IMR-90 (cell line): Measurements from ENCODE around the gene ZCCHC14. TPM values are rescaled to one million over a fixed set of nuclear protein-coding genes. Genes with fewer than 3 reads are reported as not detected.
"Not testable (repeated sequence)": the region's sequence is repeated elsewhere in the genome, so short reads cannot be mapped to it uniquely, and the experiment has no call there.

ENCODE experiments used
- ATAC-seq: fragments of 200-7000 bp; cut with Tn5 transposase; 2 replicates; pipeline ENCODE4 v1.9.1; 2020; ENCODE audit warnings: low read depth, mild to moderate bottlenecking, moderate library complexity
- BruUV-seq: library from RNA; stranded (reverse); fragments of 400-500 nt; replicated peaks from 2 replicates; lab custom pipeline; 2021; lab: Mats Ljungman, UMichigan
- CTCF ChIA-PET: fragments of 300-600 bp; formaldehyde crosslinking; extraction: SDS; loops from one replicate; lab custom pipeline; 2021; ENCODE audit warnings: antibody characterized with exemption; lab: Yijun Ruan, JAX
- POLR2A ChIA-PET: fragments of 300-600 bp; sonication (Branson Sonifier 250); formaldehyde crosslinking; loops from one replicate; lab custom pipeline; 2022; ENCODE audit warnings: antibody characterized with exemption; ENCODE audit not compliant: unreplicated experiment; lab: Charles Lee
- DNase-seq: peaks from one replicate; pipeline ENCODE4 v3.0.0; 2013
- H2AFZ ChIP-seq: replicated peaks from 2 replicates; pipeline ENCODE3; 2013; ENCODE audit warnings: low read length, mild to moderate bottlenecking; ENCODE audit not compliant: poor library complexity
- H2AK5ac ChIP-seq: 2 replicates; pipeline ENCODE4 v1.6.1; 2013; ENCODE audit warnings: low read depth, low read length, inconsistent platforms
- H2AK9ac ChIP-seq: replicated peaks from 2 replicates; pipeline ENCODE3; 2013; ENCODE audit warnings: mild to moderate bottlenecking, low read depth, low read length, moderate library complexity; ENCODE audit not compliant: poor library complexity
- H2BK120ac ChIP-seq: 2 replicates; pipeline ENCODE4 v1.6.1; 2013; ENCODE audit warnings: low read depth, low read length, inconsistent platforms
- H2BK15ac ChIP-seq: 3 replicates; pipeline ENCODE4 v1.6.1; 2013; ENCODE audit warnings: low read depth, low read length, inconsistent platforms
- H2BK20ac ChIP-seq: 2 replicates; pipeline ENCODE4 v1.6.1; 2013; ENCODE audit warnings: low read depth, mild to moderate bottlenecking, inconsistent platforms, low read length, moderate library complexity
- H2BK5ac ChIP-seq: 2 replicates; pipeline ENCODE4 v1.6.1; 2013; ENCODE audit warnings: mild to moderate bottlenecking, low read depth, low read length, inconsistent platforms; ENCODE audit not compliant: poor library complexity, severe bottlenecking
- H3K14ac ChIP-seq: replicated peaks from 2 replicates; pipeline ENCODE4 v1.6.1; 2013; ENCODE audit warnings: low read depth, low read length, inconsistent platforms
- H3K18ac ChIP-seq: 2 replicates; pipeline ENCODE4 v1.6.1; 2013; ENCODE audit warnings: low read depth, low read length, control low read depth
- H3K23ac ChIP-seq: 2 replicates; pipeline ENCODE4 v1.6.1; 2013; ENCODE audit warnings: low read depth, low read length, inconsistent platforms
- H3K27ac ChIP-seq: 2 replicates; pipeline ENCODE4 v1.5.1; 2013; ENCODE audit warnings: mild to moderate bottlenecking, control low read depth, low read length; ENCODE audit not compliant: insufficient read depth
- H3K27me3 ChIP-seq: 2 replicates; pipeline ENCODE4 v1.6.1; 2013; ENCODE audit warnings: low read length; ENCODE audit not compliant: control insufficient read depth, insufficient read depth
- H3K36me3 ChIP-seq: 2 replicates; pipeline ENCODE4 v1.6.1; 2013; ENCODE audit warnings: low read length, mixed read lengths; ENCODE audit not compliant: control insufficient read depth, insufficient read depth
- H3K4ac ChIP-seq: 2 replicates; pipeline ENCODE4 v1.6.1; 2013; ENCODE audit warnings: low read depth, low read length, inconsistent platforms
- H3K4me1 ChIP-seq: 2 replicates; pipeline ENCODE4 v1.6.1; 2013; ENCODE audit warnings: low read length, mixed read lengths; ENCODE audit not compliant: control insufficient read depth, insufficient read depth
- H3K4me2 ChIP-seq: 2 replicates; pipeline ENCODE4 v1.6.1; 2013; ENCODE audit warnings: low read depth, mild to moderate bottlenecking, control low read depth, low read length, moderate library complexity
- H3K4me3 ChIP-seq: 2 replicates; pipeline ENCODE4 v1.5.1; 2013; ENCODE audit warnings: low read depth, mild to moderate bottlenecking, control low read depth, low read length, moderate library complexity; ENCODE audit not compliant: insufficient read depth
- H3K56ac ChIP-seq: 2 replicates; pipeline ENCODE4 v1.6.1; 2013; ENCODE audit warnings: low read length, inconsistent platforms; ENCODE audit not compliant: insufficient read depth; ENCODE audit errors: extremely low read depth
- H3K79me1 ChIP-seq, 2 experiments: 2 replicates each; pipeline ENCODE4 v1.6.1; 2013; ENCODE audit warnings: low read length in 2 of 2, inconsistent platforms in 1 of 2, low read depth in 1 of 2
- H3K9ac ChIP-seq: 2 replicates; pipeline ENCODE4 v1.6.1; 2013; ENCODE audit warnings: low read depth, low read length, control low read depth
- H3K9me1 ChIP-seq: 2 replicates; pipeline ENCODE4 v1.6.1; 2013; ENCODE audit warnings: low read length, inconsistent platforms; ENCODE audit not compliant: insufficient read depth
- H3K9me3 ChIP-seq: 2 replicates; pipeline ENCODE4 v1.6.1; 2013; ENCODE audit warnings: low read length; ENCODE audit not compliant: control insufficient read depth, insufficient read depth
- H4K20me1 ChIP-seq: 2 replicates; pipeline ENCODE4 v1.6.1; 2013; ENCODE audit warnings: low read length, inconsistent platforms; ENCODE audit not compliant: insufficient read depth
- H4K5ac ChIP-seq: 2 replicates; pipeline ENCODE4 v1.6.1; 2013; ENCODE audit warnings: mild to moderate bottlenecking, low read depth, low read length, control low read depth
- H4K8ac ChIP-seq, 2 experiments: 2 replicates each; pipeline ENCODE4 v1.6.1; 2013; ENCODE audit warnings: low read depth in 2 of 2, low read length in 2 of 2, control low read depth in 1 of 2, inconsistent platforms in 1 of 2
- H4K91ac ChIP-seq: 2 replicates; pipeline ENCODE4 v1.6.1; 2013; ENCODE audit warnings: low read depth, low read length, inconsistent platforms; ENCODE audit not compliant: insufficient read depth
- WGBS, 2 experiments: methylation state at CpG; one replicate each; pipeline versions ENCODE4 v1.1.5 to v1.1.7; 2013; ENCODE audit warnings: missing lambda C conversion rate in 2 of 2; ENCODE audit not compliant: insufficient read length in 1 of 2; ENCODE audit errors: extremely low coverage in 2 of 2; 5-methylcytosine and 5-hydroxymethylcytosine counted together
- dilution Hi-C: fragments of 300-500 bp; cut with HindIII; formaldehyde crosslinking; loops from one replicate; pipeline ENCODE4 v1.14.3; 2018; ENCODE audit warnings: low sequenced_read_pairs; ENCODE audit not compliant: unreplicated experiment
- in situ Hi-C: fragments of 300-500 bp; cut with MboI; formaldehyde crosslinking; loops from 3 replicates; pipeline ENCODE4 v1.14.3; 2019; ENCODE audit warnings: low sequenced_read_pairs, inconsistent platforms, mixed read lengths
- intact Hi-C: fragments of 100-400 bp; cut with micrococcal nuclease; formaldehyde crosslinking; loops from 2 replicates; pipeline ENCODE4 v1.10.0; 2022
- polyA plus RNA-seq, 3 experiments: library from polyadenylated mRNA; depleted of rRNA; stranded (reverse); fragments of >200 nt; gene quantifications; 2 replicates each; pipeline ENCODE4 v1.2.3, GENCODE V29; 2012; ENCODE audit warnings: low replicate concordance in 1 of 3
- total RNA-seq: library from RNA; depleted of rRNA; stranded (reverse); fragments of >200 nt; gene quantifications from 2 replicates; pipeline ENCODE4 v1.2.3, GENCODE V29; 2012

ZCCHC14 gene
- total and polyA plus RNA-seq, 2 of the 4 experiments (the other 2 are of a cell fraction) = 2.5 to 5.3 TPM

- not testable (repeated sequence) for H3K36me3 ChIP-seq
These were observed 4.4 kb upstream of the ZCCHC14 start for GRCh38 chr16:87497023-87497766.

More at GRCh38 chr16:87497023-87497766, 4.4 kb upstream of the ZCCHC14 start:
- H3K4me1 ChIP-seq, H2BK20ac ChIP-seq, H4K8ac ChIP-seq, ATAC-seq, H2BK5ac ChIP-seq, H2AK9ac ChIP-seq, BruUV-seq, dilution Hi-C loops, H3K27ac ChIP-seq, H2AK5ac ChIP-seq, in situ Hi-C loops, H3K9ac ChIP-seq, H3K79me1 ChIP-seq, DNase-seq, H3K27me3 ChIP-seq, H3K4ac ChIP-seq, H3K14ac ChIP-seq, H3K9me3 ChIP-seq, H3K56ac ChIP-seq, H2AFZ ChIP-seq, H3K4me2 ChIP-seq, H4K5ac ChIP-seq, H3K4me3 ChIP-seq, H3K18ac ChIP-seq, H2BK15ac ChIP-seq, H2BK120ac ChIP-seq, CTCF ChIA-PET, H4K91ac ChIP-seq, POLR2A ChIA-PET, H4K20me1 ChIP-seq, H3K9me1 ChIP-seq, intact Hi-C loops, H3K23ac ChIP-seq: not testable (repeated sequence)
- WGBS, 2 experiments = 83% methylated on average over 2 of the region's 18 CpGs; no CpG with 5 or more reads in 1 of the 2 experiments
